HEK293 (cell line): ENCODE measurements around the gene SNX8.

Experiments used
- CTCF ChIA-PET: fragments of 350-600 bp; formaldehyde crosslinking; extraction: SDS; loops from one replicate; lab custom pipeline; 2021; ENCODE audit warnings: antibody characterized with exemption; lab: Yijun Ruan, JAX
- POLR2A ChIA-PET: fragments of 300-600 bp; formaldehyde crosslinking; extraction: SDS; loops from one replicate; lab custom pipeline; 2020; ENCODE audit warnings: antibody characterized with exemption, inconsistent platforms; lab: Yijun Ruan, JAX
- H3K27ac ChIP-seq: fragments of 200-500 bp; sonication (Bioruptor generic); 2 replicates; pipeline ENCODE4 v1.5.1; 2014; ENCODE audit warnings: low read depth, low read length, control low read depth, inconsistent platforms; ENCODE audit errors: extremely low read depth
- H3K36me3 ChIP-seq, 2 experiments: fragments of 200-500 bp in 1 of 2; sonication (Bioruptor generic) in 1 of 2; 1 replicate in 1 of 2; 2 replicates in 1 of 2; pipeline ENCODE4 v1.5.1; 2014 to 2017; ENCODE audit warnings: inconsistent platforms in 2 of 2, low read length in 2 of 2; ENCODE audit not compliant: control insufficient read depth in 2 of 2, insufficient read depth in 1 of 2
- H3K4me1 ChIP-seq: fragments of 200-500 bp; sonication (Bioruptor generic); 2 replicates; pipeline ENCODE4 v1.5.1; 2014; ENCODE audit warnings: mild to moderate bottlenecking, low read length, inconsistent platforms; ENCODE audit not compliant: control insufficient read depth, insufficient read depth
- H3K4me3 ChIP-seq: 2 replicates; pipeline ENCODE4 v1.5.1; 2011; ENCODE audit warnings: low read depth, mild to moderate bottlenecking, control low read depth, low read length, moderate library complexity
- H3K9me3 ChIP-seq: fragments of 200-500 bp; sonication (Bioruptor generic); 2 replicates; pipeline ENCODE4 v1.5.1; 2014; ENCODE audit warnings: low read depth, low read length, inconsistent platforms; ENCODE audit not compliant: control insufficient read depth, insufficient read depth
- HIC1 ChIP-seq: fragments of 450-650 bp; formaldehyde crosslinking; IDR thresholded peaks from 2 replicates; pipeline ENCODE4 v1.5.1; 2016; ENCODE audit warnings: missing biosample characterization, missing genetic modification characterization
- HOXD13 ChIP-seq: sonication (generic); formaldehyde crosslinking; IDR thresholded peaks from 2 replicates; pipeline ENCODE4 v1.8.0; 2022; ENCODE audit warnings: missing genetic modification reagents, borderline replicate concordance
- KLF10 ChIP-seq: fragments of 450-650 bp; IDR thresholded peaks from 2 replicates; pipeline ENCODE4 v1.5.1; 2018; ENCODE audit warnings: missing biosample characterization, mild to moderate bottlenecking, missing genetic modification characterization
- OVOL3 ChIP-seq: fragments of 450-650 bp; formaldehyde crosslinking; IDR thresholded peaks from 2 replicates; pipeline ENCODE4 v1.5.1; 2016; ENCODE audit warnings: missing biosample characterization, missing genetic modification characterization
- PBX3 ChIP-seq: sonication (generic); formaldehyde crosslinking; IDR thresholded peaks from 2 replicates; pipeline ENCODE4 v1.8.1; 2022; ENCODE audit warnings: mild to moderate bottlenecking, moderate library complexity, missing genetic modification reagents
- PRDM10 ChIP-seq: fragments of 450-650 bp; formaldehyde crosslinking; IDR thresholded peaks from 2 replicates; pipeline ENCODE4 v1.5.1; 2016; ENCODE audit warnings: missing biosample characterization, missing genetic modification characterization
- PRDM4 ChIP-seq: fragments of 450-650 bp; formaldehyde crosslinking; IDR thresholded peaks from 2 replicates; pipeline ENCODE4 v1.5.1; 2017; ENCODE audit warnings: missing biosample characterization, missing genetic modification characterization
- SP7 ChIP-seq: fragments of 450-650 bp; formaldehyde crosslinking; IDR thresholded peaks from 2 replicates; pipeline ENCODE4 v1.5.1; 2016; ENCODE audit warnings: missing biosample characterization, missing genetic modification characterization
- ZBTB1 ChIP-seq: fragments of 450-650 bp; formaldehyde crosslinking; IDR thresholded peaks from 2 replicates; pipeline ENCODE4 v1.5.1; 2016; ENCODE audit warnings: missing biosample characterization, missing genetic modification characterization
- ZFP37 ChIP-seq: fragments of 450-650 bp; formaldehyde crosslinking; IDR thresholded peaks from 2 replicates; pipeline ENCODE4 v1.5.1; 2016; ENCODE audit warnings: missing biosample characterization, missing genetic modification characterization
- ZNF202 ChIP-seq: fragments of 450-650 bp; formaldehyde crosslinking; IDR thresholded peaks from 2 replicates; pipeline ENCODE4 v1.5.1; 2016; ENCODE audit warnings: missing biosample characterization, missing genetic modification characterization, borderline replicate concordance
- ZNF48 ChIP-seq: fragments of 450-650 bp; formaldehyde crosslinking; IDR thresholded peaks from 2 replicates; pipeline ENCODE4 v1.5.1; 2016; ENCODE audit warnings: missing biosample characterization, missing genetic modification characterization
- ZNF530 ChIP-seq: fragments of 450-650 bp; formaldehyde crosslinking; IDR thresholded peaks from 2 replicates; pipeline ENCODE4 v1.5.1; 2016; ENCODE audit warnings: low read depth, missing biosample characterization, missing genetic modification characterization
- ZNF544 ChIP-seq: fragments of 450-650 bp; formaldehyde crosslinking; IDR thresholded peaks from 2 replicates; pipeline ENCODE4 v1.5.0; 2017; ENCODE audit warnings: missing biosample characterization, missing genetic modification characterization
- ZNF558 ChIP-seq: fragments of 450-650 bp; formaldehyde crosslinking; IDR thresholded peaks from 2 replicates; pipeline ENCODE4 v1.5.1; 2016; ENCODE audit warnings: missing biosample characterization, missing genetic modification characterization
- ZNF670 ChIP-seq: fragments of 450-650 bp; formaldehyde crosslinking; IDR thresholded peaks from 2 replicates; pipeline ENCODE4 v1.5.1; 2016; ENCODE audit warnings: missing biosample characterization, missing genetic modification characterization, low read depth
- ZNF747 ChIP-seq: fragments of 450-650 bp; formaldehyde crosslinking; IDR thresholded peaks from 2 replicates; pipeline ENCODE4 v1.5.1; 2016; ENCODE audit warnings: missing biosample characterization, missing genetic modification characterization
- ZNF830 ChIP-seq: fragments of 450-650 bp; IDR thresholded peaks from 2 replicates; pipeline ENCODE4 v1.5.0; 2018; ENCODE audit warnings: missing biosample characterization, missing genetic modification characterization, low read depth, mild to moderate bottlenecking, moderate library complexity

SNX8 gene

GRCh38 chr7:2259480-2259879 is 54.8 kb downstream of the SNX8 start:
- TF ChIP-seq SP7 (tag by site-specific recombination) (no peak), ZNF544 (tag by site-specific recombination) (no peak), KLF10 (no peak), OVOL3 (tag by site-specific recombination) (no peak)
- TF ChIP-seq, all 188 proteins: peak for 0
- Histone ChIP-seq H3K36me3 (peaks cover 0 to 6% of the 10 kb centered on the region in 2 experiments; a peak in 1 of 3 replicates), H3K27ac (no peak overlapping the region), H3K4me3 (no peak overlapping the region), H3K9me3 (no peaks in the 10 kb centered on the region), H3K4me1 (no peaks in the 10 kb centered on the region)
- ChIA-PET POLR2A (no interaction called here), CTCF (interaction anchor here (1.2 to 1.3 kb wide), 2 partner anchors 14 to 89 kb away, joined by 3 to 5 read pairs; no protein-coding TSS in a partner anchor)

GRCh38 chr7:2258661-2259365 is 55.4 kb downstream of the SNX8 start:
- H3K36me3 ChIP-seq, result no peaks in the 10 kb centered on the region
- POLR2A ChIA-PET, result no interaction called here
- CTCF ChIA-PET, result interaction anchor here (1.2 kb wide), 1 partner anchor 90 kb away, joined by 3 read pairs; no protein-coding TSS in a partner anchor
- no peaks in the 10 kb centered on the region for H3K9me3 ChIP-seq
- no peaks in the 10 kb centered on the region for H3K4me1 ChIP-seq
- H3K27ac ChIP-seq, result no peak overlapping the region
- no peak overlapping the region for H3K4me3 ChIP-seq
- TF ChIP-seq ZNF558 (no peak), PRDM4 (no peak), ZFP37 (tag by site-specific recombination) (no peak), ZNF48 (tag by site-specific recombination) (no peak), ZNF202 (tag by site-specific recombination) (no peak), PBX3 (CRISPR knock-in tag) (no peak), ZNF670 (tag by site-specific recombination) (no peak), OVOL3 (tag by site-specific recombination) (no peak), HIC1 (tag by site-specific recombination) (no peak), ZBTB1 (no peak), PRDM10 (tag by site-specific recombination) (no peak), ZNF830 (tag by site-specific recombination) (no peak), ZNF747 (tag by site-specific recombination) (no peak), ZNF530 (tag by site-specific recombination) (no peak), HOXD13 (CRISPR knock-in tag) (no peak)
- TF ChIP-seq, all 188 proteins: peak for 0
